ENCODE data around the gene GNPTG.

Gene GNPTG

GRCh38 chr16:1375741-1376410 lies 24.1 kb downstream of the GNPTG start:
- DNase-seq = no peak

GRCh38 chr16:1377406-1378010 lies 25.8 kb downstream of the GNPTG start:
- DNase-seq = no peak

- no peak for DNase-seq
Measured at GRCh38 chr16:1378087-1378803, 26.5 kb downstream of the GNPTG start.

GRCh38 chr16:1378804-1379303 lies 27.1 kb downstream of the GNPTG start:
- no peak for DNase-seq

GRCh38 chr16:1379304-1380076 lies 27.8 kb downstream of the GNPTG start:
- DNase-seq = peak; percentile 41

GRCh38 chr16:1380195-1380594 lies 28.5 kb downstream of the GNPTG start:
- no peak for DNase-seq

- DNase-seq = no peak
Measured at GRCh38 chr16:1381612-1382406, 30.1 kb downstream of the GNPTG start.

- DNase-seq = no peak
Measured at GRCh38 chr16:1383556-1383955, 31.8 kb downstream of the GNPTG start.

- no peak for DNase-seq
Measured at GRCh38 chr16:1385232-1385631, 33.5 kb downstream of the GNPTG start.

- no peak for DNase-seq
Measured at GRCh38 chr16:1387331-1387730, 35.6 kb downstream of the GNPTG start.

GRCh38 chr16:1389762-1390161 lies 38.0 kb downstream of the GNPTG start:
- no peak for DNase-seq

GRCh38 chr16:1390239-1390779 lies 38.6 kb downstream of the GNPTG start:
- DNase-seq = no peak

- no peak for DNase-seq
Measured at GRCh38 chr16:1392826-1393225, 41.1 kb downstream of the GNPTG start.

- DNase-seq = no peak
Measured at GRCh38 chr16:1393613-1394176, 42.0 kb downstream of the GNPTG start.

GRCh38 chr16:1394367-1394951 lies 42.7 kb downstream of the GNPTG start:
- no peak for DNase-seq

GRCh38 chr16:1395444-1396031 lies 43.8 kb downstream of the GNPTG start:
- DNase-seq = no peak

GRCh38 chr16:1397779-1398178 lies 46.0 kb downstream of the GNPTG start:
- no peak for DNase-seq

GRCh38 chr16:1398351-1398750 lies 46.6 kb downstream of the GNPTG start:
- no peak for DNase-seq

- DNase-seq = no peak
Measured at GRCh38 chr16:1398826-1399581, 47.3 kb downstream of the GNPTG start.

All from NCI-H510A treated with DMSO at 0.1 percent for 48 hours (cell line).